Osteocyte (in vitro differentiated cells): Measurements from ENCODE around the gene NMRAL1. TPM values are rescaled to one million over a fixed set of nuclear protein-coding genes. Genes with fewer than 3 reads are reported as not detected.

Source experiments
- DNase-seq: peaks from one replicate; pipeline ENCODE4 v3.0.0; 2021; ENCODE audit warnings: mixed read lengths; ENCODE audit not compliant: unreplicated experiment; ENCODE audit errors: extremely low spot score
- H3K27ac Mint-ChIP-seq: one replicate; pipeline ENCODE4 v1.8.0; 2021; ENCODE audit warnings: mild to moderate bottlenecking, mixed read lengths; ENCODE audit not compliant: unreplicated experiment
- H3K27me3 Mint-ChIP-seq: one replicate; pipeline ENCODE4 v1.8.0; 2021; ENCODE audit warnings: mixed read lengths; ENCODE audit not compliant: unreplicated experiment
- H3K36me3 Mint-ChIP-seq: one replicate; pipeline ENCODE4 v1.8.0; 2021; ENCODE audit warnings: mixed read lengths; ENCODE audit not compliant: unreplicated experiment
- H3K4me1 Mint-ChIP-seq: one replicate; pipeline ENCODE4 v1.8.0; 2021; ENCODE audit warnings: mixed read lengths; ENCODE audit not compliant: unreplicated experiment
- H3K4me3 Mint-ChIP-seq: one replicate; pipeline ENCODE4 v1.8.0; 2021; ENCODE audit warnings: mild to moderate bottlenecking, moderate library complexity, mixed read lengths; ENCODE audit not compliant: unreplicated experiment
- H3K9me3 Mint-ChIP-seq: one replicate; pipeline ENCODE4 v1.8.0; 2021; ENCODE audit warnings: mixed read lengths; ENCODE audit not compliant: unreplicated experiment
- total RNA-seq: library from RNA; stranded (reverse); gene quantifications from 2 replicates; pipeline ENCODE4 v1.2.1, GENCODE V29; 2021
- TF ChIP-seq, protein P1 (sequence below): fragments of 200-600 bp; sonication (generic); IDR thresholded peaks from 2 replicates; pipeline ENCODE4 v1.5.0; 2021; ENCODE audit warnings: antibody characterized with exemption, mild to moderate bottlenecking, moderate library complexity

Gene NMRAL1
- total RNA-seq, 1 donor from 2014 or later = 55.0 TPM

DNA sequence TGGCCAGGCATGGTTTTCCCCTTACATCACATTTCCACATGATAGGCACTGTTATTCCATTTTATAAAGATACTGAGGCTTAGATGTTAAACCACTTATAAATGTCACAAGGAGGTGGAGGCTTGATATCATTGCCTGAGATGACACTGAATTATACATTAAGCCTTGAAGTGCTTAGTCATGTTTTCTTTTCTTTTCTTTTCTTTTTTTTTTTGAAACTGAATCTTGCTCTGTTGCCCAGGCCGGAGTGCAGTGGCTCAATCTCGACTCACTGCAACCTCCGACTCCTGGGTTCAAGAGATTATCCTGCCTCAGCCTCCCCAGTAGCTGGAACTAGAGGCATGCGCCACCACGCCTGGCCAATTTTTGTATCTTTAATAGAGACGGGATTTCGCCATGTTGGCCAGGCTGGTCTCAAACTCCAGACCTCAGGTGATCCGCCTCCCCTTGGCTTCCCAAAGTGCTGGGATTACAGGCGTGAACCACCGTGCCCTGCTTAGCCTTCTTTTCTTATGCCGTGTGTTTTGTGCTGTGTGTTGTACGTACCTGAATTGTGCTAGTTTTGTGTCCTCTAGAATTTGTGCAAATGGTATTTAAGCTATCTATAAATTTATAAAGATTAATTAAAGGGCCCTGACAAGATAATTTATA, 47.6 kb downstream of the NMRAL1 start:
- TF ChIP-seq, protein P1, sequence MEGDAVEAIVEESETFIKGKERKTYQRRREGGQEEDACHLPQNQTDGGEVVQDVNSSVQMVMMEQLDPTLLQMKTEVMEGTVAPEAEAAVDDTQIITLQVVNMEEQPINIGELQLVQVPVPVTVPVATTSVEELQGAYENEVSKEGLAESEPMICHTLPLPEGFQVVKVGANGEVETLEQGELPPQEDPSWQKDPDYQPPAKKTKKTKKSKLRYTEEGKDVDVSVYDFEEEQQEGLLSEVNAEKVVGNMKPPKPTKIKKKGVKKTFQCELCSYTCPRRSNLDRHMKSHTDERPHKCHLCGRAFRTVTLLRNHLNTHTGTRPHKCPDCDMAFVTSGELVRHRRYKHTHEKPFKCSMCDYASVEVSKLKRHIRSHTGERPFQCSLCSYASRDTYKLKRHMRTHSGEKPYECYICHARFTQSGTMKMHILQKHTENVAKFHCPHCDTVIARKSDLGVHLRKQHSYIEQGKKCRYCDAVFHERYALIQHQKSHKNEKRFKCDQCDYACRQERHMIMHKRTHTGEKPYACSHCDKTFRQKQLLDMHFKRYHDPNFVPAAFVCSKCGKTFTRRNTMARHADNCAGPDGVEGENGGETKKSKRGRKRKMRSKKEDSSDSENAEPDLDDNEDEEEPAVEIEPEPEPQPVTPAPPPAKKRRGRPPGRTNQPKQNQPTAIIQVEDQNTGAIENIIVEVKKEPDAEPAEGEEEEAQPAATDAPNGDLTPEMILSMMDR = no peak
- Mint-ChIP-seq H3K36me3 (no peaks in the 10 kb centered on the region), H3K9me3 (no peaks in the 10 kb centered on the region), H3K4me1 (peaks cover 20% of the 10 kb centered on the region), H3K27me3 (no peaks in the 10 kb centered on the region), H3K4me3 (peak overlapping the region; percentile 91), H3K27ac (peak overlapping the region; percentile 100)
- no peak for DNase-seq

DNA sequence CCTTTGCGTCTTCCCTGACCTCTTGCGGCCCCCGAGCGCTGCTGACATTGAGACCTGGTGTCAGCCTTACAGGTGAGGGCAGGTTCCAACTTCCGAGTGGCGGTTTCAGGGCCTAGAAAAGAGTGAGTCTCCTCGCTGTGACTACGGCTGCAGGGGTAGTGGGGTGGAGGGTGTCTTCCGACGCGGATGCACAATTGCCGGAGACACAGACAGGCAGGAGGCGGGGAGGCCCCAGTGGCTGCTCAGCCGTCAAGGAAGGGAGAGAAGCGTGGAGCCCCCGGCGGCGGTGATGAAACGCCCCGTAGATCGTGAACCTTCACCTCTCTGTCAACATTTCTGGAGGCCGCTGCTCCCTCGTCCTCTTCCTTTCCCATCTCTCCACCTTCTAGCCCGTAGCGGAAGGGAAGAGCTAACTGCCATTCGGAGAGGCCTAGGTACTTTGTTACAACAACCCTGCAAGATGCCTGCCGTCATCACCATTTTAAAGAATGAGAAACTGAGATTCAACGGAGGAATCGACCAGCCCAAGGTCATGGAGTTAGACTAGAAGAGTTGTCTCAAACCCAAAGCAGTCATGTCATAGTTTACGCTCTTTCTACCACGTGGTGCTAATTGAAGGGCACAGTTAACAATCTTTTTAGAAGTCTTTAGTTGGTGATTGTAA, 48.3 kb downstream of the NMRAL1 start:
- peaks cover 20% of the 10 kb centered on the region for H3K4me1 Mint-ChIP-seq
- TF ChIP-seq, protein P1 = no peak
- H3K27ac Mint-ChIP-seq = peak overlapping the region; percentile 100
- DNase-seq = no peak
- H3K4me3 Mint-ChIP-seq = peak overlapping the region; percentile 91
- H3K27me3 Mint-ChIP-seq = no peaks in the 10 kb centered on the region
- no peaks in the 10 kb centered on the region for H3K36me3 Mint-ChIP-seq
- no peaks in the 10 kb centered on the region for H3K9me3 Mint-ChIP-seq

DNA sequence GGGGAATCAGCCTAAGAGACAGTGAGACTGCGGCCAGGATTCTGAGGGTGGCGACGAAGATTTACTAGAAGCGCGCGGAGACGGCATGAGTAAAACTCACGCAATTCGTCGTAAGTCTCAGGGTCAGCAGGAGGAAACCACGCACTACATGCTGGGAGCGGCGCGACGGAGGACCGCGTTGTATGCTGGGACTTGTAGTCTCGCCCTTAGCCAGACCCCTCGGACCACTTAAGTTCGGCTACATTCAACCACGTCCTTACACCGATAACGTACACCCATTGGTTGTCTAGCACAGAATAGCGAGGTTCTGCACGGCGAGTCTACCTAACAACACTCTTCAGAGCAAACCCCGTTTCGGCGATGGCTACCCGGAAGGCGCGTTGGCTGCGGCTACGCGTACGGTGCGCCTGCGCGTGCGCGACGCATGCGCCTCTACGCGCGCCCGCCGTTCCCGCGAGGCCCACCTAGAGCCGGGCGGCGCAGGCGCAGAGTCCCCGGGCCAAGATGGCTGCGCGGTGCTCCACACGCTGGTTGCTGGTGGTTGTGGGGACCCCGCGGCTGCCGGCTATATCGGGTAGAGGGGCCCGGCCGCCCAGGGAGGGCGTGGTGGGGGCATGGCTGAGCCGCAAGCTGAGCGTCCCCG, 48.9 kb downstream of the NMRAL1 start, which contains the start of gene DNAJA3:
Gene DNAJA3, plus strand, starts transcription at position 491 of the 643 bp plus-strand sequence. Its CDS starts 14 bp downstream, at position 505.
- Mint-ChIP-seq H3K4me1 (peaks cover 20% of the 10 kb centered on the region), H3K27me3 (no peaks in the 10 kb centered on the region), H3K9me3 (no peaks in the 10 kb centered on the region), H3K27ac (peak within 1 kb of the TSS; percentile 100), H3K4me3 (peak within 1 kb of the TSS; percentile 91), H3K36me3 (no peaks in the 10 kb centered on the region)
- DNase-seq = peak; percentile 97
- TF ChIP-seq, protein P1 = no peak

DNA sequence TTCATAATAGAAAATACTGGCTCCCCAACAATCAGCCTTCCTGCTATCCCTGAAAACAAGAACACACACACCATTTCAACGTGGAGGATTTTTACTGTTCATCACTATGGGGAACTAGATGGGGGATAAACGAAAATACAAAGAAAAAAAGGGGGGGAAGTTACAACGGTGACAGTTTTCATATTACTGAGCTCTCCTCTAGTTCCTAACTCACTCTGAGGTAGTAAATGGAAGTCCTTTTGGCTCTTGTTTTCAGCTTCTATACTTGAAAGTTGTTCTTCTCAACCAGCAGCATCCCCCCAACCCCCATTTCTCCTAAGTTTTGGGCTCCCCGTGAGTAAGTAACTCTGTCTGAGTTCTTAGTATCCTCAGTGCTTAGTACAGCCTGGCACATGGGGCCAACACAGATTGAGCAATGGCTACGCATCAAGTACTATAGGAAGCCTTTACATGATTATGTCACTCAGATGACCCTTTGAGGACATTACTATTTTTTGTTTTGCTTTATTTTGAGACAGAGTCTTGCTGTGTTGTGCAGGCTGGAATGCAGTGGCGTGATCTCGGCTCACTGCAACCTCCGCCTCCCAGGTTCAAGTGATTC, 53.8 kb downstream of the NMRAL1 start:
- no peak for DNase-seq
- Mint-ChIP-seq H3K27me3 (no peaks in the 10 kb centered on the region), H3K4me1 (peaks cover 9% of the 10 kb centered on the region), H3K4me3 (no peak overlapping the region), H3K9me3 (no peaks in the 10 kb centered on the region), H3K27ac (no peak overlapping the region), H3K36me3 (no peaks in the 10 kb centered on the region)
- TF ChIP-seq, protein P1 = no peak
